Measurements from ENCODE around the gene KATNAL1.

KATNAL1 gene

GRCh38 chr13:30241532-30241931 is 65.8 kb downstream of the KATNAL1 start:
- no peak overlapping the region for H3K4me3 ChIP-seq (ENCODE audit: low read length)
- no peak for TF ChIP-seq ZNF274 (IDR thresholded peaks at IDR 0.05; ENCODE audit: low read depth, low read length)

- no peak for TF ChIP-seq ZNF274 (IDR thresholded peaks at IDR 0.05; ENCODE audit: low read depth, low read length)
- H3K4me3 ChIP-seq (ENCODE audit: low read length), result no peak overlapping the region
These were observed 66.7 kb downstream of the KATNAL1 start for GRCh38 chr13:30240608-30241007.

GRCh38 chr13:30235216-30235615 is 72.1 kb downstream of the KATNAL1 start:
- TF ChIP-seq ZNF274 (IDR thresholded peaks at IDR 0.05; ENCODE audit: low read depth, low read length), result no peak
- H3K4me3 ChIP-seq (ENCODE audit: low read length), result no peak overlapping the region

- TF ChIP-seq ZNF274 (IDR thresholded peaks at IDR 0.05; ENCODE audit: low read depth, low read length), result no peak
These were observed 72.7 kb downstream of the KATNAL1 start for GRCh38 chr13:30234619-30235162.

GRCh38 chr13:30224732-30225131 is 82.6 kb downstream of the KATNAL1 start:
- H3K4me3 ChIP-seq (ENCODE audit: low read length), result no peak overlapping the region
- no peak for TF ChIP-seq ZNF274 (IDR thresholded peaks at IDR 0.05; ENCODE audit: low read depth, low read length)

More at GRCh38 chr13:30234619-30235162, 72.7 kb downstream of the KATNAL1 start:
- H3K4me3 ChIP-seq (ENCODE audit: low read length), result no peak overlapping the region

- TF ChIP-seq ZNF274 (IDR thresholded peaks at IDR 0.05; ENCODE audit: low read depth, low read length), result no peak
- no peak overlapping the region for H3K4me3 ChIP-seq (ENCODE audit: low read length)
These were observed 85.1 kb downstream of the KATNAL1 start for GRCh38 chr13:30222254-30222653.

GRCh38 chr13:30216111-30216510 is 91.2 kb downstream of the KATNAL1 start:
- H3K4me3 ChIP-seq (ENCODE audit: low read length), result no peak overlapping the region
- no peak for TF ChIP-seq ZNF274 (IDR thresholded peaks at IDR 0.05; ENCODE audit: low read depth, low read length)

- H3K4me3 ChIP-seq (ENCODE audit: low read length), result no peak overlapping the region
- TF ChIP-seq ZNF274 (IDR thresholded peaks at IDR 0.05; ENCODE audit: low read depth, low read length), result no peak
These were observed 95.1 kb downstream of the KATNAL1 start for GRCh38 chr13:30212256-30212655.

- TF ChIP-seq ZNF274 (IDR thresholded peaks at IDR 0.05; ENCODE audit: low read depth, low read length), result no peak
- no peak overlapping the region for H3K4me3 ChIP-seq (ENCODE audit: low read length)
These were observed 95.6 kb downstream of the KATNAL1 start for GRCh38 chr13:30211745-30212144.

GRCh38 chr13:30204564-30204963 is 102.8 kb downstream of the KATNAL1 start:
- no peak for TF ChIP-seq ZNF274 (IDR thresholded peaks at IDR 0.05; ENCODE audit: low read depth, low read length)
- no peak overlapping the region for H3K4me3 ChIP-seq (ENCODE audit: low read length)

- no peak for TF ChIP-seq ZNF274 (IDR thresholded peaks at IDR 0.05; ENCODE audit: low read depth, low read length)
- H3K4me3 ChIP-seq (ENCODE audit: low read length), result no peak overlapping the region
These were observed 111.3 kb downstream of the KATNAL1 start for GRCh38 chr13:30196025-30196424.

GRCh38 chr13:30194906-30195305 is 112.4 kb downstream of the KATNAL1 start:
- no peak for TF ChIP-seq ZNF274 (IDR thresholded peaks at IDR 0.05; ENCODE audit: low read depth, low read length)
- no peak overlapping the region for H3K4me3 ChIP-seq (ENCODE audit: low read length)

- H3K4me3 ChIP-seq (ENCODE audit: low read length), result no peak overlapping the region
- TF ChIP-seq ZNF274 (IDR thresholded peaks at IDR 0.05; ENCODE audit: low read depth, low read length), result no peak
These were observed 113.8 kb downstream of the KATNAL1 start for GRCh38 chr13:30193279-30194234.

- H3K4me3 ChIP-seq (ENCODE audit: low read length), result no peak overlapping the region
- TF ChIP-seq ZNF274 (IDR thresholded peaks at IDR 0.05; ENCODE audit: low read depth, low read length), result no peak
These were observed 114.8 kb downstream of the KATNAL1 start for GRCh38 chr13:30192320-30193093.

Measured in GM08714 (cell line).